IMR-90 (cell line): ENCODE measurements around the gene IRGQ.

Experiments
- BHLHE40 ChIP-seq: fragments of 150-350 bp; IDR thresholded peaks from 2 replicates; pipeline ENCODE4 v1.6.1; 2016; ENCODE audit warnings: mild to moderate bottlenecking, low read depth, low read length
- CEBPB ChIP-seq: IDR thresholded peaks from 2 replicates; pipeline ENCODE4 v1.6.1; 2012; ENCODE audit warnings: low read depth, low read length, improper control_type of control experiment
- FOS ChIP-seq: fragments of 150-350 bp; IDR thresholded peaks from 2 replicates; pipeline ENCODE4 v1.6.1; 2016; ENCODE audit warnings: low read depth, low read length
- MAFK ChIP-seq: IDR thresholded peaks from 2 replicates; pipeline ENCODE4 v1.6.1; 2012; ENCODE audit warnings: low read depth, low read length, improper control_type of control experiment
- POLR2A ChIP-seq: IDR thresholded peaks from 2 replicates; pipeline ENCODE4 v1.6.1; 2012; ENCODE audit warnings: mild to moderate bottlenecking, low read depth, low read length
- RCOR1 ChIP-seq: IDR thresholded peaks from 2 replicates; pipeline ENCODE4 v1.6.1; 2012; ENCODE audit warnings: mild to moderate bottlenecking, low read length, improper control_type of control experiment; ENCODE audit not compliant: insufficient replicate concordance
- RFX5 ChIP-seq: IDR thresholded peaks from 2 replicates; pipeline ENCODE4 v1.8.0; 2012; ENCODE audit warnings: low read depth, mild to moderate bottlenecking, low read length, moderate library complexity
- SMC3 ChIP-seq: fragments of 150-350 bp; IDR thresholded peaks from 2 replicates; pipeline ENCODE4 v1.6.1; 2016; ENCODE audit warnings: low read depth, mild to moderate bottlenecking, antibody characterized with exemption, low read length, moderate library complexity
- TF ChIP-seq, protein P1 (sequence below): conservative IDR thresholded peaks from 2 replicates; pipeline ENCODE4 v1.5.1; 2012; ENCODE audit warnings: mild to moderate bottlenecking, low read depth, low read length, improper control_type of control experiment
- TF ChIP-seq, protein P2 (sequence below): fragments of 150-350 bp; IDR thresholded peaks from 2 replicates; pipeline ENCODE4 v1.6.1; 2017; ENCODE audit warnings: mild to moderate bottlenecking, antibody characterized with exemption, low read length, low read depth

DNA sequence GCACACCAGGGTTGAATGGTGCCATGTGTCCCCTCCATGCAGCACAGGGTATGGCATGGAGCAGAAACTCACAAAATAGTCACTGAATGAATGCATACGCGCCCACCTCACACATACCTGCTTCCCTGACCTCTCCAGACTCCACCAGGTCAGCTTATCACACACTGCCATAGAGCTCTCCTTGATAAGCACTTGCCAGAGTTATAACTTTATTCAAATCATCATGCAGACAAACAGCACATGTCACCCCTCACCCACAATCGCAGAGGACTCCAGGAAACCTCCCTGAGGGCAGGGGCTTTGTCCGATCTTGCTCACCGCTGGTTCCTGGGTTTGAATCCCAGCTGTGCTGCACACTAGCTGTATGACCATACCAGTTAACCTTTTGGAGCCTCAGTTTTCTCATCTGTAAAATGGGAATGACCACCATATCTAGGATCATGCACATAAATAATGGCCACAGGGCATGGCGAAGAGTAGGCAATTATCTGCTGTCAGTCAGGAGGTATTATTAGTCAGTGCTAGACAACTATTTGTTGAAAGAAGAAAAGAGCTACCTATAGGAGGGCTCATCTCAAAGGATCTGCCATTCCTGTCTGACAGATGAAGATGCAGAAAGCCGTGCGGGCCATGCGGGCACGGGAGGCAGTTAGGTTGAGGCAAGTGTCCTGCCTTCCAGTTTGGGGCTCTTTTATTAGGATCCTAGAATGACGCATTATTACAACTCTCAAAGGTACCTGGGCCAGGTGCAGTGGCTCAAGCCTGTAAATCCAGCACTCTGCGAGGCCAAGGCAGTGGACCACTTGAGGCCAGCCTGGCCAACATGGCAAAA lies 34.6 kb downstream of the IRGQ start:
- TF ChIP-seq, protein P1, sequence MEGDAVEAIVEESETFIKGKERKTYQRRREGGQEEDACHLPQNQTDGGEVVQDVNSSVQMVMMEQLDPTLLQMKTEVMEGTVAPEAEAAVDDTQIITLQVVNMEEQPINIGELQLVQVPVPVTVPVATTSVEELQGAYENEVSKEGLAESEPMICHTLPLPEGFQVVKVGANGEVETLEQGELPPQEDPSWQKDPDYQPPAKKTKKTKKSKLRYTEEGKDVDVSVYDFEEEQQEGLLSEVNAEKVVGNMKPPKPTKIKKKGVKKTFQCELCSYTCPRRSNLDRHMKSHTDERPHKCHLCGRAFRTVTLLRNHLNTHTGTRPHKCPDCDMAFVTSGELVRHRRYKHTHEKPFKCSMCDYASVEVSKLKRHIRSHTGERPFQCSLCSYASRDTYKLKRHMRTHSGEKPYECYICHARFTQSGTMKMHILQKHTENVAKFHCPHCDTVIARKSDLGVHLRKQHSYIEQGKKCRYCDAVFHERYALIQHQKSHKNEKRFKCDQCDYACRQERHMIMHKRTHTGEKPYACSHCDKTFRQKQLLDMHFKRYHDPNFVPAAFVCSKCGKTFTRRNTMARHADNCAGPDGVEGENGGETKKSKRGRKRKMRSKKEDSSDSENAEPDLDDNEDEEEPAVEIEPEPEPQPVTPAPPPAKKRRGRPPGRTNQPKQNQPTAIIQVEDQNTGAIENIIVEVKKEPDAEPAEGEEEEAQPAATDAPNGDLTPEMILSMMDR = no peak
- TF ChIP-seq RCOR1 (no peak), BHLHE40 (no peak), MAFK (no peak), POLR2A (no peak), SMC3 (no peak), FOS (no peak), RFX5 (no peak), CEBPB (no peak)
- TF ChIP-seq, protein P2, sequence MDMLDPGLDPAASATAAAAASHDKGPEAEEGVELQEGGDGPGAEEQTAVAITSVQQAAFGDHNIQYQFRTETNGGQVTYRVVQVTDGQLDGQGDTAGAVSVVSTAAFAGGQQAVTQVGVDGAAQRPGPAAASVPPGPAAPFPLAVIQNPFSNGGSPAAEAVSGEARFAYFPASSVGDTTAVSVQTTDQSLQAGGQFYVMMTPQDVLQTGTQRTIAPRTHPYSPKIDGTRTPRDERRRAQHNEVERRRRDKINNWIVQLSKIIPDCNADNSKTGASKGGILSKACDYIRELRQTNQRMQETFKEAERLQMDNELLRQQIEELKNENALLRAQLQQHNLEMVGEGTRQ = no peak
